Fibroblast of skin of abdomen (primary cell): ENCODE data around the gene COPB1. TPM values are rescaled to one million over a fixed set of nuclear protein-coding genes. Genes with fewer than 3 reads are reported as not detected.
"Not testable (repeated sequence)": the region's sequence is repeated elsewhere in the genome, so short reads cannot be mapped to it uniquely, and the experiment has no call there.

Experiments
- DNase-seq: peaks from one replicate; pipeline ENCODE4 v3.0.0-alpha.2; 2013
- polyA plus RNA-seq, 2 experiments: library from polyadenylated mRNA; unstranded; fragments of 120-200 nt; gene quantifications; one replicate each; pipeline ENCODE4 v1.2.1, GENCODE V29; 2013; ENCODE audit not compliant: insufficient read length in 2 of 2

Gene COPB1
- 167 TPM for polyA plus RNA-seq (2013, experiment 1 of 2; ENCODE audit: insufficient read length)
- 175 TPM for polyA plus RNA-seq (2013, experiment 2 of 2; ENCODE audit: insufficient read length)

DNA sequence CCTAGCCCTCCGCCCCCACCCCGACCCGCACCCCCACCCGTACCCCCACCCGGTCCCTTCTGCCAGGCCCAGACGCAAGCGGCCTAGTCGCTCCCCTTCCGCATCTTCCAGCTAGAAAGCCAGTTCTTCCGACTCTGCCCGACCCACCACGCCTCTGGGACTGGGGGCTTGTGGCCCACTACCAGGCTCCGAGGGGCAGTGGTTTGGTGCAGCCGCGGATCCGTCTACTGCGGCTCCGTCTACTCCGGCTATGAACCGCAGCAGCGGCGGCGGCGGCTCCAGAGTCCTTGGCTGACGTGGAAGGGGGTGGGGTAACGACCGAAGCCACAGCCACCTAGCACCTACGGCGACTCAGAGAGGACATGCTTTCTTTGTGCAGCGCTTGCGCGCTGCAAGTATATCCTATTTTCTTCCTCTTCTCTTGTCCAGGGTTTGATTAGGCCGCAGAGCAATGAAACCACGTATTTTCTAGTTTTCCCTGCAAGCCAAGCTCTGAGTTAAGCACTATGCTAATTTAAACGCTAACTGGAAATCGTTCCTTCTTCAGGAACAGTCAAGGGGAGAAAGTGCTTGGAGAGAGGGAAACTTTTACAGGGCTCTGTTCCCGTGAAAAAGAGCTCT, at the start of gene COPB1:
Gene COPB1, minus strand, starts transcription at position 252 of the 621 bp plus-strand sequence. CDS start 883 bp downstream, outside the sequence.
- peak; percentile 94 for DNase-seq

DNA sequence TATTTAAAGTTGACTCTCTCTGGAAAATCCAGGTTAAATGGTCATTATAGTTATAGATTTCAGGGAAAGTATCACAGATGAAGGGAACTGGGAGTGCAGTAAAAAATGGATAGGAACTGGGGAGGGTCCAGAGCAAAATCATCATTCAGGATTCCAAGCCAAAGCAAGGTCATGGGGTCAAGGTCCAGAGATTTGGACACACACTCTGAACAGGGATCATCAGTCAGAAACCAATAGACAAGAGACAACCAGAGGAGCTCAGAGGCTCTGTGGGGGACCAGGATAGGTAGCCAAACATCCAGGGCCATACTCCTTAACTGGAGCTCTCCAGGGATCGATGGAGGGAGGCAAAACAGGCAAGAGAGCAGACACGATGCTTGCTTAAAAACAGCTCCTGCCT, 47.8 kb upstream of the COPB1 start:
- no peak for DNase-seq

DNA sequence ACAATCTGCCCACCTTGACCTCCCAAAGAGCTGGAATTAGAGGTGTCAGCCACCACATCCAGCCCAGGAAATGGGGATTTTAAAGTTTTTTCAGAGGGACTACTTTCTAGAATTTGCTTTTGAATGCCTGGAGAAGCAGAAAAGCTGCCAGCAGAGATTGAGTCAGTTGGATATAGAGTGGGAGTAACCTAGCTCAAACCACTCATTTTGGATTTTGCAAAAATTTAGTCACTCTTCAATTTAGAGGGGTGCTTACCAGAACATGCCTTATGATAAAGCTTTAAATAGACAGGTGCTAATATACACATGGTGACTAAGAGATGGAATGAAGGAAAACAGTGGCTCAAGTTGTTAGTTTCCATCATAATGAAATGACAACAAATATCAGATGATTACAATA, 47.1 kb upstream of the COPB1 start:
- DNase-seq: no peak

DNA sequence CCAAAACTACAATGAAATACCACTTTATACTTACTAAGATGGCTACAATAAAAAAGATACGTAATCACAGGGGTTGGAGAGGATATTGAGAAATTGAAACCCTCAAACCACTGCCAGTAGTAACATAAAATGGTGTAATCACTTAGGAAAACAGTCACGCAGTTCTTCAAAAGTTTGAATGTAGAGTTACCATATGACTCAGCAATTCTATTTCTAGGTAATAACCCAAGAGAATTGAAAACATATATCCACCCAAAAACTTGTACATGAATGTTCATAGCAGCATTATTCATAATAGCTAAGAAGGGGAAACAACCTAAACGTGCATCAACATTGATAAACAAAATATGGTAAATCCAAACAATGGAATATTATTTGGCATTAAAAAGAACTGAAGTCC, 45.0 kb upstream of the COPB1 start:
- peak; percentile 3 for DNase-seq

- DNase-seq: no peak
These were observed 43.6 kb upstream of the COPB1 start for GRCh38 chr11:14543260-14543659.

DNA sequence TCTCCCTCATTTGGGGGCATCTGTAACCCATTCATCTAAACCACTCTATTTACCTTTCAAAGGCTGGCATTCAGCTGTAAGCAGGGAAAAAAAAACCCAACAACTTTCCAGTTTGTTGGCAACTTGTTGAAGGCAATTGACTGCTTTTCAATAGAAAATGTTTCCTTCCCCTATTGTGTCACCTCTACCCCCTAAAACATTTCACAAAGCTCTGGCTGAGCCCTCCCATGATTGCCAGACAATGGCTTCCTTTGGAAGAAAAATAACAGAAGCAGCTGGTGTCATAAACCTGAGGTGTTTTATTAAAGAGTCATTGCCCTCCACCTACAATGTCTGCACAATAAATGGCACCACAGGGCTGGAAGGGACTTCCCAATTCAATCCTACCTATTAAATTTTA, 42.7 kb upstream of the COPB1 start:
- DNase-seq: no peak

DNA sequence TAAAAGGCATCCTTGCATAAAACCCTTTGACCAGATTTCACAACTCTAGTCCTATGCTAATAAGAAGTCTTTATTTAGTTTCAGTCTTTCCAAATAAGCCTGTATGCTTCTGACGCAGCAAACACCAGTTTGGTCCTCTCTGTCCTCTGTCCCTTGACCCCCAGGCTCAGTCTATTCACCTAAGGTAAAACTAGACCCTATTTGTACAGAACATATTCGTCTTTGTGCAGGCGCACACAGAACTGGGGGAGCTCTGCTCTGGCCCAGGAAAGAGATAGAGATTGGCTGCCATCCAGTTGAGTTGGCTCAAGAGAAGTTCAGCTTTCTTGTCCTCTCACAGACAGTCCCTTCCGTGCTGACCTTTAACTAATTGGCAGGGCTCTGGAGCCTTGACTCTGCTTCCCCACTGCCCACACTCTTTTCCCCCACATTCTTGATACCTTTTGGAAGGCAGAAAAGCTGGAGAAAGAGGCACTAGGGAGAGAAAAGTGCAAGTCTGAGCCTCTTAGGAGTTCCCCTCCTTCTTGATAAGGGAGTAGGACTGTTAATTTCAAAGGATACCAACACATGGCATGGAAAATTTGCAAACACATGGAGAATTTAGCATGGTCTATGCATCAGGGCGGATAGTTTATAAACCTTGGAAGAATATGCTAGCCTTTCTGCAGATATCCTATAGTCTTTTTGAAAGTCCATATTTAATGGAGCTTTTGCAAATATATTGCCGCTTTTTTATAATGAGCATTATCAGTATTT, 41.8 kb upstream of the COPB1 start:
- DNase-seq: no peak

GRCh38 chr11:14539982-14540421, 40.4 kb upstream of the COPB1 start:
- DNase-seq: no peak

GRCh38 chr11:14538926-14539554, 39.4 kb upstream of the COPB1 start:
- DNase-seq: no peak

DNA sequence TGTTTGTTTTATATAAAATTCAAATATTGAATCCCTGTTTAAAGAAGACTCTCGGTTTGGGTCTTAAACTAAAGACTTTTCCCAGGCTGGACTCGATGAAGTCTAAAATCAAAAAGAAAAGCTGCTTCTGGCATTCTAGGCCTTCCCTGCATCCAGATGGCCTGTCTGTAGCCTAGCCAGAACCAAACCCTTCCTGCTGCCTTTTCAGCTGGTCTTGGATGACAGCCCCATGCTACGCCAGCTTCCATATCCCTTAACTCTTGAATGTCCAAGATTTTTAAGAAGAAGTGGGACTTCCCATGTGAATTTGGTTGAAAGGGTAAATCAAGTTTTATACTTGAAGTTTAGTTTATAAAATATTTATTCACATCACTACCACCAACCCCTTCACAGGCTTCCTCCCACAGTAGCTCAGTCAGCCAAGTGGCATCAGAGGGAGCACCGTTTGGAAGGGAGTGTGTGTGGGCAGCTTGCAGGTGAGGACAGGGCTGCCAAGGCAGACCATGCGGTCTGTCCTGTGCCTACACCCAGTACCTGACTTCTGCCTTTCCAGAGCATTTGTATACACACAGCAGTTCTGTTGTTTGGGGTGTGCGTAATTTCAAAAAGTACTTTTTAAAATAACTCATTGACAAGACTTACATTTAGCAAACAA, 38.8 kb upstream of the COPB1 start:
- DNase-seq: no peak

- DNase-seq: peak; percentile 5
These were observed 37.6 kb upstream of the COPB1 start for GRCh38 chr11:14537134-14537599.

DNA sequence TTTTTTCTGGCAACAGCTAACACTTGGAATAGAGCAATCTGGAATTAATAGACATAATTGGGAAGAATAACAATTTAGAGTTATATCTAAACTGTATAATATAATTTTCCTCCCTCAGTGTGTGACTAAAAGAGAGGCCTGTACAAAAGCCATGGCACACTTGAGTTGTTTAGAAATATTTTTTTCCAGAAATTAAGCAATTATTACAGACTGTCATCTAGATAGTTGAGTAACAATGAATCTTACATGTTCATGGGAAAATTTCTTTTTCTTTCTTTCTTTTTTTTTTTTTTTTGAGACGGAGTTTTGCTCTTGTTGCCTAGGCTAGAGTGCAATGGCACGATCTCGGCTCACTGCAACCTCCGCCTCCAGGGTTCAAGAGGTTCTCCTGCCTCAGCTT, 35.6 kb upstream of the COPB1 start:
- DNase-seq: not testable (repeated sequence)

- no peak for DNase-seq
These were observed 30.3 kb upstream of the COPB1 start for GRCh38 chr11:14529951-14530350.

- no peak for DNase-seq
These were observed 29.7 kb upstream of the COPB1 start for GRCh38 chr11:14529321-14529720.

- no peak for DNase-seq
These were observed 23.2 kb upstream of the COPB1 start for GRCh38 chr11:14522801-14523200.

GRCh38 chr11:14522245-14522644, 22.6 kb upstream of the COPB1 start:
- no peak for DNase-seq

DNA sequence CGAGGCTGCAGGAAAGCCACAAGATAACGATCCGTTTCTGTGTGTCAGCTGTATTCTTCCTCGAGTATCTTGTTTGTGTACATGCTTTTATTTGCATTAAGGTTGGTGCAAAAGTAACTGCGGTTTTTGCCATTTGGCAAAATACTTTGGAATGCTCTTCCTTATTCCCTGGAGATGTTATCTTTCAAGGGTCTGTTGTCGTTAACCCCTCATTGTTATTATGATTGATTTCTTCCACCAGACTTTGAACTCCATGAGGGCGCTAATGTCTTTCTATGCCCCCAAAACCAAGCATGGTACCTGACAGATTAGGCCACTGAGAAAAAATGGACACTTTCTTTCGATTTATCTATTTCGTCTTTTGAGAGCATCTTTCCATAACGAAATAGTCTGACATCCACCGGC, 21.1 kb upstream of the COPB1 start:
- no peak for DNase-seq

GRCh38 chr11:14519917-14520746, 20.5 kb upstream of the COPB1 start, which contains the start of gene PSMA1:
Gene PSMA1, minus strand, starts transcription at chr11:14520386. Its CDS starts 87 bp downstream, at chr11:14520299.
- peak; percentile 96 for DNase-seq

GRCh38 chr11:14519597-14519916, 19.9 kb upstream of the COPB1 start:
- peak; percentile 10 for DNase-seq

GRCh38 chr11:14518820-14519219, 19.2 kb upstream of the COPB1 start:
- no peak for DNase-seq

- DNase-seq: no peak
These were observed 14.2 kb upstream of the COPB1 start for GRCh38 chr11:14513800-14514199.

GRCh38 chr11:14506532-14506931, 6.9 kb upstream of the COPB1 start:
- no peak for DNase-seq
